H7 (cell line): Measurements from ENCODE around the gene TMOD1. TPM values are rescaled to one million over a fixed set of nuclear protein-coding genes. Genes with fewer than 3 reads are reported as not detected.
"Not testable (repeated sequence)": the region's sequence is repeated elsewhere in the genome, so short reads cannot be mapped to it uniquely, and the experiment has no call there.

Experiments used
- DNase-seq: peaks from one replicate; pipeline ENCODE4 v3.0.0; 2012
- H3K27me3 ChIP-seq: 2 replicates; pipeline ENCODE4 v1.6.0; 2011; ENCODE audit warnings: mild to moderate bottlenecking, low read length; ENCODE audit not compliant: control insufficient read depth, insufficient read depth
- H3K36me3 ChIP-seq: replicated peaks from 2 replicates; pipeline ENCODE4 v1.5.1; 2011; ENCODE audit warnings: low read length; ENCODE audit not compliant: control insufficient read depth, insufficient read depth
- H3K4me3 ChIP-seq: 2 replicates; pipeline ENCODE4 v1.5.1; 2011; ENCODE audit warnings: low read depth, mild to moderate bottlenecking, control low read depth, low read length, moderate library complexity; ENCODE audit not compliant: insufficient read depth
- total RNA-seq: library from RNA; depleted of rRNA; stranded (reverse); fragments of >200 nt; shearing (Covaris generic); gene quantifications from 2 replicates; pipeline ENCODE4 v1.2.3, GENCODE V29; 2014

TMOD1 gene
- total RNA-seq, 1 experiment from 2014 or later: 1.9 TPM

DNA sequence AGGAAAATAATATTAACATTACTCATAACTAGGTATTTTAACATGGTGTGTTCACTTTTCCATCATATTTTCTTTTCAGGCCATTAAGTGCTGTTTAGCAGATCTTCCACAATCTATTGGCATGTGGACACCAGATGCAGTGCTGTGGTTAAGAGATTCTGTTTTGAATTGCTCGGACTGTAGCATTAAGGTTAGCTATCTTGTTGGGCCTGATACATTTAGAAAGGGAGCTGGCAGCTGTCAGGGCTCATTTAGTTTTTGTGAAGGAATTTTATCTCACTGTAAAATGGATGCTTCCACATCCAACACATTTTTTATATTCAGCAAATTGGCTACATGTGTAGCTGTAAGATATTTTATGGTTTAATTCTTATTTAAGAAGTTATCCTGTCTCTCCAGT, 20.7 kb upstream of the TMOD1 start:
- Histone ChIP-seq H3K4me3 (no peak overlapping the region), H3K27me3 (no peaks in the 10 kb centered on the region), H3K36me3 (no peaks in the 10 kb centered on the region)
- no peak for DNase-seq

DNA sequence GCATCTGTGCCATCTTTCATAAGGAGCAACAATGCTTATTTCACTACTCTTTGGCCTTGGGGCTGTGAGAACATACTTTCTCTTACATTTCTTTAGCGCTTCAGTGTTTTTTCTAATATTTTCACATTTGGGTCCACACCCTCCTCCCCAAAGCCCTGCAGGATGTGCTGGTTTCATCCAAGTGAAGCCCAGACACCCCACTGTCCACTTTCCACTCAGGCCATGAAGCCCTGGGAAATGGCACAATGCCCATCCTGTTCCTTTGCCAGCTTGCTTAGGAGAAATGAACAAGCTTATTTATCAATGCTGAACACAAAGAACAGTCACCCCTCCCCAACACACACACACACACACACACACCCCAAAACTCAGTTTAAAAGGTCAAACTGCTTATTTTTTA, 17.3 kb upstream of the TMOD1 start:
- H3K27me3 ChIP-seq: no peaks in the 10 kb centered on the region
- H3K36me3 ChIP-seq: no peaks in the 10 kb centered on the region
- no peak overlapping the region for H3K4me3 ChIP-seq
- no peak for DNase-seq

DNA sequence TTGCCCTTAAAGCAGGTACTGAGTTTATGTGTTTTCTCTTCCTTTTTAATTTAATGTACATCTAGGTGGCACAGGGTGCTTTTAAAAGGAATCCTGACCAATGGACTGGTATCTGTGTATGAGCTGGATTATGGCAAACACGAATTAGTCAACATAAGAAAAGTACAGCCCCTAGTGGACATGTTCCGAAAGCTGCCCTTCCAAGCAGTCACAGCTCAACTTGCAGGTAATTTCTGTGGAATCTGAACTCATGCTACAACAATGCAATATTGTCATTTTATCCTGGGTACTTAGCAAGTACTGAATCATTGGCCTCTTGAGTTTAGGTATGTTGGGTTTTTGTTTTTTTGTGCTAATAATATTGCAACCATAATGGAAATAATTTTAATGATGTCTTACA, 14.4 kb upstream of the TMOD1 start:
- no peaks in the 10 kb centered on the region for H3K27me3 ChIP-seq
- DNase-seq: no peak
- no peak overlapping the region for H3K4me3 ChIP-seq
- H3K36me3 ChIP-seq: no peaks in the 10 kb centered on the region

DNA sequence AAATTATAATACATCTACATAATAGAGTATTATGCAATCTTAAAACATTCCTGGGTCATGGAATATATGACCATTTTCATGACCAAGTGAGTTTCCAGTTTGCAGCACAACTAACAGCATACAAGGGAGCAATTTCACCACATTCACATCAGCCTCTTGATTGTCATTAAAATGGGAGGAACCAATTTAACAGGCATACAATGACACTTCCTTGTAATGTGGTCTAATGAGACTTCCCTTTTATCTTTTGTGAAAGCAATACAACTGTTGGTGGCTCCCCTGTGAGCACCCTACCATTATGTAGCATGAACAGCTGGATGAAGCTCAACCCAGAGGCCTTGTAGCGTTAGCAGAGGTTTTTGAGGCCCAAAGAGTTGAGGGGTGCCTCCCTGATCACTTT, 13.6 kb upstream of the TMOD1 start:
- DNase-seq: no peak
- no peaks in the 10 kb centered on the region for H3K36me3 ChIP-seq
- no peak overlapping the region for H3K4me3 ChIP-seq
- no peaks in the 10 kb centered on the region for H3K27me3 ChIP-seq

DNA sequence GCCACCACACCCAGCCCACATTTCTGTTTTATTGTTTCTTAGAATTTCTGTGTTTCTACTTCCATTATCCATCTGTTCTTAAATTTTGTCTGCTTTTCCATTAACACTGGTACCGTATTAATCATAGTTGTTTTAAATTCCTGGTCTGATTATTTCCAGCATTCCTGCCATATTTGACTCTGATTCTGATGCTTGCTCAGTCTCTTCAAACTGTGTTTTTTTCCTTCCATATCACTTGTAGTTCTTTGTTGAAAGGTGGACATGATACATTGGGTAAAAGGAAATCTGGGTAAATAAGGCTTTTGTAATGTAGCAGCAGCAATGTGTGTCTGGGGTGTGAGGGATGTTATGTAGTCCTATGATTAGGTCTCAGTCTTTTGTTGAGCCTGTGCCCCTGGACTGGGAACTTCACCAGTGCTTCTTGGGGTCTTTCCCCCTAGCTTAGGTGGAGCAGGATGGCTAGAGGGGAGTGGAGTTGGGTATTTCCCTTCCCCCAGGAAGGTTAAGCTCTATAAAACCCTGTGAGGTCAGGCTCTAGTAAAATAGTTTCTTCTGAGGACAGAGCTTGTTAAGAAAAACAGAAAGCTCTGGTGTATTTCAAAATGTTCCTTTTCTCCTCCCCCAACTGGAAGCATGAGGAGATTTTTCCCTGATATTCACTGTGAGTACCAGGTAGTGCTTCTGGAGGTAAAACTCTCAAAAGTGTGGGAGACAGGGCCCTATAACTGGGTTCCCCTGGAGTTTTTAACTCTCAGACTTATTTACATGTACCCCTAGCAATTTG, 10.1 kb upstream of the TMOD1 start:
- no peaks in the 10 kb centered on the region for H3K36me3 ChIP-seq
- no peaks in the 10 kb centered on the region for H3K27me3 ChIP-seq
- H3K4me3 ChIP-seq: no peak overlapping the region
- DNase-seq: no peak

DNA sequence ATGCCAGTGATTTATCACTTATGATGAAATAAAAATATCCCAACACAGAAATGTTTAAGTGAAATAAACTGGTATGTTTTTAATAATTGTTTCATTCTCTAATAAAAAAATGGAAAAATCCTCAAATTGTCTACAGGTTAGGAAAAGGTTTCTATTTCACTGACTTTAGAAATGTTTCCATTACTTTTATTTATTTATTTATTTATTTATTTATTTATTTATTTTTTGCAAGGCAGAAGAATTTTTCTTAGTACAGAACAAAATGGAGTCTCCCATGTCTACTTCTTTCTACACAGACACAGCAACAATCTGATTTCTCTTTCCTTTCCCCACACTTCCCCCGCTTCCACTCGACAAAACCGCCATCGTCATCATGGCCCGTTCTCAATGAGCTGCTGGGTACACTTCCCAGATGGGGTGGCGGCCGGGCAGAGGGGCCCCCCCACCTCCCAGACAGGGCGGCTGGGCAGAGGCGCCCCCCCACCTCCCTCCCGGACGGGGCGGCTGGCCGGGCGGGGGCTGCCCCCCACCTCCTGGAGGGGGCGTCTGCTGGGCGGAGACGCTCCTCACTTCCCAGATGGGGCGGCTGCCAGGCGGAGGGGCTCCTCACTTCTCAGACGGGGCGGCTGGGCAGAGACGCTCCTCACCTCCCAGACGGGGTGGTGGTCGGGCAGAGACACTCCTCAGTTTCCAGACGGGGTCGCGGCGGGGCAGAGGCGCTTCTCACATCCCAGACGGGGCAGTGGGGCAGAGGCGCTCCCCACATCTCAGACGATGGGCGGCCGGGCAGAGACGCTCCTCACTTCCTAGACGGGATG, 3.7 kb upstream of the TMOD1 start:
- not testable (repeated sequence) for DNase-seq, H3K36me3 ChIP-seq, H3K4me3 ChIP-seq
- H3K27me3 ChIP-seq: peaks cover 30% of the 10 kb centered on the region

DNA sequence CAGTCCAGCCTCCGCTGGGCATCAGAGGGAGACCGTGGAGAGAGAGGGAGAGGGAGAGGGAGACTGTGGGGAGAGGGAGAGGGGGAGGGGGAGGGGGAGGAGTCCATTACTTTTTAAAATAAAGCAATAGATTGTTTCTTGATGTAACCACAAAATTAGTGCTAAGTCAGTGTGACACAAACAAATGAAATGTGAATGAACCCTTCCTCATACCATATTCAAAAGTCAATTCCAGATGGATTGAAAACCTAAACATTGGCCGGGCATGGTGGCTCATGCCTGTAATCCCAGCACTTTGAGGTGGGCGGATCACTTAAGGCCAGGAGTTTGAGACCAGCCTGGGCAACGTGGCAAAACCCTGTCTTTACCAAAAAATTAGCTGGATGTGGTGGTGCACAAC, 2.6 kb upstream of the TMOD1 start:
- DNase-seq, H3K4me3 ChIP-seq, H3K36me3 ChIP-seq: not testable (repeated sequence)
- peaks cover 41% of the 10 kb centered on the region for H3K27me3 ChIP-seq

DNA sequence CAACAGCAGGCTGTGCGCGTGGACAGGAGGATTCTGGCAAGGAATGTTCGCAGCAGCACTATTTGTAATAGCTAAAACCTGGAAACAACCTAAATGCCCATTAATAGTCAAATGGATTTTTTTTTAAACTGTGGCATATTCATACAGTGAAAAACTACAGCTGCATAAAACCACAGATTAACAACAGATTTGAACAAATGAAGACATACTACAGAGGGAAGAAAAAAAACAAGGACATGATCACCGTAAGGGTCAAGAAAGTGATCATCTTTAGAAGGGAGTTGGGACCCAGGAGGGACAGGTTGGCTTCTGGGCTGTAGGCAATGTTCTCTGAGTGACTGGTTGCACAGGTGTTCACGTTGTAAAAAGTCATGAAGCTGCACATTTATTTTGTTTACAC, 1.2 kb upstream of the TMOD1 start:
- H3K27me3 ChIP-seq: peaks cover 50% of the 10 kb centered on the region
- H3K4me3 ChIP-seq: no peak overlapping the region
- no peaks in the 10 kb centered on the region for H3K36me3 ChIP-seq
- DNase-seq: no peak

DNA sequence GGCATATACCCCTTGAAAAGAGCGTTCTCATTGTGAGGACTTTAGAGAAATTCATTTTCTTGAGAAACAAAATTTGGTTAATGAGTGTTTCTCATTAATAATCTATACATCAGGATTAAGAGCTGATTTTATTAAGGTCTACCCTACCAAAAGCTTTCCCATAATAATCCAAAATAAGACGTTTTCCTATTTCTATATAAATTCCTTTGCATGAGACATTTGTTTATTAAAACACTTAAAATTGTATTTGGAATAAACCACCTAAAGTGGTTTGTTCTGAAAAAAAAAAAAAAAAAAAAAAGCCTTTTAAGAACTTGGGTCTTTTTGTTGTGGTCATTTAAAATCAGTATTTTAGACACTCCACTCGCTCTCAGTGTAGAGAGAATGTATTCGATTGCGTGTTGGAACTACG, 695 bp upstream of the TMOD1 start:
- Histone ChIP-seq H3K4me3 (peak overlapping the region; percentile 45; the same call in 1 of the 2 replicates), H3K27me3 (peaks cover 52% of the 10 kb centered on the region), H3K36me3 (no peaks in the 10 kb centered on the region)
- DNase-seq: no peak

DNA sequence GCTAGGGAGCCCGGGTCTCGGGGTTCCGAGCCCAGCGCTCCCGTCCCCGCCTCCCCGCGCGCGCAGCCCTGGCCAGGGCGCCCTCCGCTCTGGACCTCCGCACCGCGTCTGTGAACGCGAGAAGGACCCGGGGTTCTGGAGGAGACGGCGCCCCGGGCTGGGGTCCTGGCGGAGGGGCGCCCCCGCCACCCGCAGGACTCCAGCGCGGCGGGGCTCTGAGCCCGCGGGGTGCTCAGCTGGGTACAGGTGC, 431 bp downstream of the TMOD1 start:
- peak overlapping the region; percentile 54 for H3K4me3 ChIP-seq
- peak; percentile 86 for DNase-seq
- no peaks in the 10 kb centered on the region for H3K36me3 ChIP-seq
- H3K27me3 ChIP-seq: peaks cover 54% of the 10 kb centered on the region

DNA sequence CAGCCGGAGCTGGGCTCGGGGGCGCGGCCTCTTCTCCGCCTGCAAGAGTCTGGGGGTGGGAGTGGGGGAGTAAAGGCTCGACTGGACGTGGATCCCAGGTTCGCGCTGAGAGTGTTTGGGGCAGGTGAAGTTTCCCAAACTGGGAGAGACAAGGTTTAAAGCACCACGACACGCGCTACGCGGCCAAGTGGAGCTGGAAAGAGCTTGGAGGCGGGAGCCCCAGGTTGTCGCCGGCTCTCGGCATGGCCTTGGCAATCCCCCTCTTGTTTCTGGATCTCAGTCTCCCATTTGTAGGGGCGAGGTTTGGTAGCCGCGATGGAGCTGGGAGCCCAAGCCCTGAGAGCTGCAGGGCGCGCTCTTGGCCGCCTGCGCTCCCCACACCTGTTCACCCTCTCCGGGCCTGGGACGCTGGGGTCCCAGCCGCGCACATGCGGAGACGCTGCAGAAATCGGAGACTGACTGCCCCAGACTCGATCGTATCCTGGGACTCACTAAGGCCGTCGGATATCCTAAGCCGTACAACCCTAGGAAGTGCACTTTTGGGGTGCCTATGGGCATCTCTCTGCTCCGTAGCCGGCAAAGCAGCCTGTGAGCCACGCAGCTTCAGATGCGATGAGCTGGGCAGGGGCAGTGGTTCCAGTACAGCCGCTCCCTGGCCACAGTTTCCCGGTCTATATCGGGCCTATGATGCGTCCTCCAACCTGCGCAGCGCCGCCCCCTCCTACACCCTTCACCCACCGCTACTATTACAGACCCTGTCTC, 937 bp downstream of the TMOD1 start:
- peak; percentile 79 for DNase-seq
- Histone ChIP-seq H3K36me3 (no peaks in the 10 kb centered on the region), H3K4me3 (peak overlapping the region; percentile 54), H3K27me3 (peaks cover 54% of the 10 kb centered on the region)

DNA sequence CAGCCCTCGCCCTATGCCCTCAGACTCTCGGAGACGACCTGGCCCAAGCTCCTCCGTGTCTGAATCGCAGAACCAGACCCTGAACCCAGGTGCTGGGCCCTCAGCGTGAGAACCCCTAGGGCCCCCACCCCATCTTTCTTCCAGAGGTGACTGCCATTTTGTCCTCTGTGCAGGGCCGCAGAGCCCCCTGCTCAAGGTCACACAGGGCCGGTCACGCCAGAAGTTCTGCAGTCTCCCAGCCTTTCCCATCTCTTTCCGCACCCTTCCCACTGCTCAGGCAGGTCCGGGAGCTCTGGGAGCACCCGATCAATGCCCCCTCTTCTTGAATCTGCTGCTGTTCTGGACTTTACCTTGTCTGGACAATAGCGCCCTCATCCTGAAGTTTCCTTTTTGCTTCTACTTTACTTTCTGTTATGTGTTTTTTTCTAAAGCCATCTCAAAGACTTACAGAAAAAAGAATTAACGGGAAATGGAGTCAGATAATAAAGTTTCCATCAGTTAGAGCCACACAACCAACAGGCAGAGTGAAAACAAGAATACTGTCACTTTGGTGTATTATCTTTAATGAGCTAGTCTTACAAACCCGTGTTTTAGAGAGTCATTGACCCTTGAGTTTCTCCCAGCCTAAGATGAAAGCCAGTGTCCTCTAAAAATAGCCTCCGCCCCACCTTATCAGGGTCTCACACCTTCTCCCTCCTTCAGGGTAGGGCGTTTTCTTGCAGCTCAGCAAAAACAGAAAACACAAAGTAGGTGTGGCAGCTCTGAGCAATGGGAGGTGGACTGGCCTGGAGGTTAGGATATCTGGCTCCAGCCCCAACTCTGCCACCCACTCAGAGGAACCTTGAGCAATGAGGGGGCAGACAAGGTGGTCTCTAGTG, 1.8 kb downstream of the TMOD1 start:
- peak; percentile 57 for DNase-seq
- peak overlapping the region; percentile 54 for H3K4me3 ChIP-seq

DNA sequence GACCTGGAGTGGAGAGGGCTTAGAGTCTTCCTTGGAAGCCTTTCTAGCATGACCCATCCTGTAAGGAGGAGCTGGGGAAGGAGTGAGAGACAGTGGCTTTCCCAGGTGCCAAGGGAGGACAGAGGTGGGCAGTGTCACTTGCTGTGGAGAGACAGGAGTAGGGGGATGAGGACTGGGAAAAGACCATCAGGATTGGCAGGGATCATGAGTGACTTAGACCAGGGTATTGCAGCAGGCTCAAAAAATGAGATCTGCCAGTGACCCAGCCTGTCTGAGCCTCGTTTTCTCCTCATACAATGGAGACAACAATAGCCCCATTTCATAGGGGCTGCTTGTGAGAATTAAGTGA, 2.4 kb downstream of the TMOD1 start:
- H3K36me3 ChIP-seq: no peaks in the 10 kb centered on the region
- peaks cover 54% of the 10 kb centered on the region for H3K27me3 ChIP-seq
- no peak overlapping the region for H3K4me3 ChIP-seq
- no peak for DNase-seq

More for the DNA sequence above, 1.8 kb downstream of the TMOD1 start:
- Histone ChIP-seq H3K36me3 (no peaks in the 10 kb centered on the region), H3K27me3 (peaks cover 54% of the 10 kb centered on the region)
